MG63 (cell line): ENCODE measurements around the gene STRIP2. TPM values are rescaled to one million over a fixed set of nuclear protein-coding genes. Genes with fewer than 3 reads are reported as not detected.
"Not testable (repeated sequence)": the region's sequence is repeated elsewhere in the genome, so short reads cannot be mapped to it uniquely, and the experiment has no call there.

Experiments
- DNase-seq: peaks from one replicate; pipeline ENCODE4 v3.0.0-alpha.2; 2020
- H3K27me3 ChIP-seq: fragments of 250-450 bp; sonication (Bioruptor Pico); 2 replicates; pipeline ENCODE4 v1.5.1; 2020; ENCODE audit warnings: mild to moderate bottlenecking, moderate library complexity
- H3K36me3 ChIP-seq: fragments of 250-450 bp; sonication (Bioruptor Pico); 2 replicates; pipeline ENCODE4 v1.5.1; 2020; ENCODE audit warnings: mild to moderate bottlenecking, moderate library complexity
- H3K4me3 ChIP-seq: fragments of 250-450 bp; sonication (Bioruptor Pico); 2 replicates; pipeline ENCODE4 v1.5.1; 2020; ENCODE audit warnings: mild to moderate bottlenecking, moderate library complexity
- H3K9me3 ChIP-seq: fragments of 250-450 bp; sonication (Bioruptor Pico); 2 replicates; pipeline ENCODE4 v1.5.1; 2020; ENCODE audit warnings: mild to moderate bottlenecking, moderate library complexity
- total RNA-seq: library from RNA; depleted of rRNA; stranded (reverse); fragments of >200 nt; shearing (Covaris generic); gene quantifications from 2 replicates; pipeline ENCODE4 v1.2.3, GENCODE V29; 2014; ENCODE audit warnings: low replicate concordance

The STRIP2 gene
- total RNA-seq, 1 experiment from 2014 or later = 2.3 TPM

GRCh38 chr7:129401967-129402860, 32.0 kb upstream of the STRIP2 start:
- Histone ChIP-seq H3K36me3 (no peaks in the 10 kb centered on the region), H3K27me3 (no peaks in the 10 kb centered on the region), H3K4me3 (no peak overlapping the region), H3K9me3 (no peaks in the 10 kb centered on the region)
- no peak for DNase-seq

- no peaks in the 10 kb centered on the region for H3K36me3 ChIP-seq
- no peaks in the 10 kb centered on the region for H3K27me3 ChIP-seq
- H3K9me3 ChIP-seq = no peaks in the 10 kb centered on the region
- no peak overlapping the region for H3K4me3 ChIP-seq
- DNase-seq = no peak
These were observed 28.7 kb upstream of the STRIP2 start for GRCh38 chr7:129405527-129405926.

- H3K9me3 ChIP-seq, H3K27me3 ChIP-seq, DNase-seq, H3K4me3 ChIP-seq, H3K36me3 ChIP-seq: not testable (repeated sequence)
These were observed 24.0 kb upstream of the STRIP2 start for GRCh38 chr7:129410238-129410637.

GRCh38 chr7:129412501-129412900, 21.7 kb upstream of the STRIP2 start:
- H3K4me3 ChIP-seq = no peak overlapping the region
- DNase-seq = no peak
- 0 out of 2 replicates have a peak, but pooled peaks cover 1% of the 10 kb centered on the region for H3K9me3 ChIP-seq
- H3K36me3 ChIP-seq = no peaks in the 10 kb centered on the region
- H3K27me3 ChIP-seq = no peaks in the 10 kb centered on the region

- H3K4me3 ChIP-seq = no peak overlapping the region
- H3K36me3 ChIP-seq = no peaks in the 10 kb centered on the region
- 0 out of 2 replicates have a peak, but pooled peaks cover 1% of the 10 kb centered on the region for H3K9me3 ChIP-seq
- DNase-seq = no peak
- H3K27me3 ChIP-seq = no peaks in the 10 kb centered on the region
These were observed 17.2 kb upstream of the STRIP2 start for GRCh38 chr7:129417073-129417472.

GRCh38 chr7:129421717-129422250, 12.4 kb upstream of the STRIP2 start:
- H3K27me3 ChIP-seq = no peaks in the 10 kb centered on the region
- no peaks in the 10 kb centered on the region for H3K9me3 ChIP-seq
- H3K36me3 ChIP-seq = no peaks in the 10 kb centered on the region
- no peak overlapping the region for H3K4me3 ChIP-seq
- no peak for DNase-seq

GRCh38 chr7:129422727-129423126, 11.5 kb upstream of the STRIP2 start:
- Histone ChIP-seq H3K36me3 (no peaks in the 10 kb centered on the region), H3K4me3 (no peak overlapping the region)
- DNase-seq = no peak

GRCh38 chr7:129423700-129424410, 10.4 kb upstream of the STRIP2 start:
- Histone ChIP-seq H3K27me3 (no peaks in the 10 kb centered on the region), H3K4me3 (no peak overlapping the region), H3K9me3 (no peaks in the 10 kb centered on the region), H3K36me3 (no peaks in the 10 kb centered on the region)
- DNase-seq = no peak

More at GRCh38 chr7:129422727-129423126, 11.5 kb upstream of the STRIP2 start:
- H3K9me3 ChIP-seq = no peaks in the 10 kb centered on the region
- no peaks in the 10 kb centered on the region for H3K27me3 ChIP-seq

- Histone ChIP-seq H3K36me3 (no peaks in the 10 kb centered on the region), H3K4me3 (no peak overlapping the region), H3K27me3 (no peaks in the 10 kb centered on the region), H3K9me3 (no peaks in the 10 kb centered on the region)
- DNase-seq = no peak
These were observed 7.8 kb upstream of the STRIP2 start for GRCh38 chr7:129426482-129426881.

GRCh38 chr7:129427526-129428045, 6.6 kb upstream of the STRIP2 start:
- Histone ChIP-seq H3K9me3 (no peaks in the 10 kb centered on the region), H3K4me3 (no peak overlapping the region), H3K27me3 (no peaks in the 10 kb centered on the region), H3K36me3 (no peaks in the 10 kb centered on the region)
- DNase-seq = no peak

- Histone ChIP-seq H3K4me3 (no peak overlapping the region), H3K27me3 (no peaks in the 10 kb centered on the region), H3K36me3 (no peaks in the 10 kb centered on the region), H3K9me3 (no peaks in the 10 kb centered on the region)
- no peak for DNase-seq
These were observed 2.2 kb upstream of the STRIP2 start for GRCh38 chr7:129431911-129432643.

- Histone ChIP-seq H3K27me3 (no peaks in the 10 kb centered on the region), H3K36me3 (no peaks in the 10 kb centered on the region), H3K4me3 (peak overlapping the region; percentile 61), H3K9me3 (no peaks in the 10 kb centered on the region)
- peak; percentile 3 for DNase-seq
These were observed 565 bp downstream of the STRIP2 start for GRCh38 chr7:129434675-129435318.

GRCh38 chr7:129435414-129435829, 1.2 kb downstream of the STRIP2 start:
- Histone ChIP-seq H3K27me3 (no peaks in the 10 kb centered on the region), H3K4me3 (peak overlapping the region; percentile 61), H3K9me3 (no peaks in the 10 kb centered on the region), H3K36me3 (no peaks in the 10 kb centered on the region)
- DNase-seq = no peak

- no peak for DNase-seq
- H3K4me3 ChIP-seq = no peak overlapping the region
- no peaks in the 10 kb centered on the region for H3K27me3 ChIP-seq
- no peaks in the 10 kb centered on the region for H3K9me3 ChIP-seq
- no peaks in the 10 kb centered on the region for H3K36me3 ChIP-seq
These were observed 2.2 kb downstream of the STRIP2 start for GRCh38 chr7:129436335-129436923.

GRCh38 chr7:129437190-129437589, 3.0 kb downstream of the STRIP2 start:
- no peaks in the 10 kb centered on the region for H3K9me3 ChIP-seq
- no peak overlapping the region for H3K4me3 ChIP-seq
- H3K27me3 ChIP-seq = no peaks in the 10 kb centered on the region
- no peaks in the 10 kb centered on the region for H3K36me3 ChIP-seq
- no peak for DNase-seq
